Measurements from ENCODE around the gene CDH4.
A peak's percentile ranks its signal among the peaks of the same experiment; 100 is the strongest.

Gene CDH4

DNA sequence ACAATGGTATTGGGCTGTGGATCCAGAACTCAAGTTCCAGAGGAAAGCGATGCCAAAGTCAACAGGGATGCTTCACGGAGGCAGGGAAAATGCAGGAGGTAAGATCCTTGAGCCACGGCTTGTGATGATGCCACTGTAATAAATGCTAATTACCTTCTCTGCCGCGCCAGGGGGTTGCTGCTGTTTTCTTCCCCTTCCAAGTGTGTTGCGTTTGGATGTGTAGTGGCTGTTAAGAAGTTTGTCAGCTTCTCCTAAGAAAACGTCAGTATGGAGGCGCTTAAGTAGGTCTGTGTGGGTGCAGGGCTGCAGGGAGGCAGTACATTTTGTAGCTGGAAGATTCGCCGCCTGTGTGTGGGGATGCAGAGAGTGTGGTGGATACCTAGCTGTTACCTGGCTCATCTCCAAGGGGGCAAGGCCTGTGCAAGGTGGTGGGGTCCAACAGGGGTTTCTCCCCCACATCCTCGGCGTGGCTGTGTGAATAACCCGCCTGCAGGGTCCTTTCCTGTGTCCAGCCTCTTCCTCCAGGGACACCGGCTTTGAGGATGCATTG is 318.7 kb downstream of the CDH4 start (continued):
- TF ChIP-seq ZNF777 (tag by site-specific recombination; IDR thresholded peaks at IDR 0.05; ENCODE audit: borderline replicate concordance), result no peak
- TF ChIP-seq, protein P1, sequence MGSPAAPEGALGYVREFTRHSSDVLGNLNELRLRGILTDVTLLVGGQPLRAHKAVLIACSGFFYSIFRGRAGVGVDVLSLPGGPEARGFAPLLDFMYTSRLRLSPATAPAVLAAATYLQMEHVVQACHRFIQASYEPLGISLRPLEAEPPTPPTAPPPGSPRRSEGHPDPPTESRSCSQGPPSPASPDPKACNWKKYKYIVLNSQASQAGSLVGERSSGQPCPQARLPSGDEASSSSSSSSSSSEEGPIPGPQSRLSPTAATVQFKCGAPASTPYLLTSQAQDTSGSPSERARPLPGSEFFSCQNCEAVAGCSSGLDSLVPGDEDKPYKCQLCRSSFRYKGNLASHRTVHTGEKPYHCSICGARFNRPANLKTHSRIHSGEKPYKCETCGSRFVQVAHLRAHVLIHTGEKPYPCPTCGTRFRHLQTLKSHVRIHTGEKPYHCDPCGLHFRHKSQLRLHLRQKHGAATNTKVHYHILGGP (tag by site-specific recombination; IDR thresholded peaks at IDR 0.05), result no peak
- TF ChIP-seq ZNF785 (tag by site-specific recombination; IDR thresholded peaks at IDR 0.05), result no peak

DNA sequence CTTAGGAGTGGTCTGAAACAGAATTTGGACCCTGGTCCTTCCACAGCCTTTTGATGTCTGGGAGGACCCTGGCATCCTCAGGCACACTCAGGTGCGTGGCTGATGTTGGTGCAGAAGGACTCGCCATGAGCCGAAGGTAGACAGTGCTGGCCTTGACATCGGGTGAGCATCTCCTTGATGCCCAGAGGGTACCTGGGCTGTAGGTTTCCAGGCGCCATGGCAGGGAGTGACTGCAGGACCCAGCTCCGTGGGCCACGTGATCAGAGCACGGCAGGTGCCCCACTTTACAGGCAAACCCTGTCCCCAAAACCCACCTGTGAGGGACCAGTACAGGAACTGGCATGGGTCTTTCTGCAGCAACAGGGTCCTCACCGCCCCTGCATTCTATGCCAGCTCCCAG is 319.2 kb downstream of the CDH4 start:
- H3K36me3 ChIP-seq (ENCODE audit: control insufficient read depth in 2 of 2, insufficient read depth in 1 of 2, low read length in 2 of 2), result no peaks in the 10 kb centered on the region
- no peaks in the 10 kb centered on the region for H3K4me1 ChIP-seq (ENCODE audit: control insufficient read depth, insufficient read depth, low read length)
- TF ChIP-seq ZNF785 (tag by site-specific recombination; IDR thresholded peaks at IDR 0.05), result no peak
- TF ChIP-seq TCF7L2 (IDR thresholded peaks at IDR 0.05; ENCODE audit: borderline replicate concordance, low read depth, low read length), result no peak
- H3K27ac ChIP-seq (ENCODE audit: extremely low read depth, low read depth, low read length), result no peak overlapping the region
- CTCF ChIA-PET, result no interaction called here
- H3K4me3 ChIP-seq (ENCODE audit: low read depth, low read length), result no peak overlapping the region
- no peaks in the 10 kb centered on the region for H3K9me3 ChIP-seq (ENCODE audit: control insufficient read depth, insufficient read depth, low read depth, low read length)
- POLR2A ChIA-PET, result no interaction called here

DNA sequence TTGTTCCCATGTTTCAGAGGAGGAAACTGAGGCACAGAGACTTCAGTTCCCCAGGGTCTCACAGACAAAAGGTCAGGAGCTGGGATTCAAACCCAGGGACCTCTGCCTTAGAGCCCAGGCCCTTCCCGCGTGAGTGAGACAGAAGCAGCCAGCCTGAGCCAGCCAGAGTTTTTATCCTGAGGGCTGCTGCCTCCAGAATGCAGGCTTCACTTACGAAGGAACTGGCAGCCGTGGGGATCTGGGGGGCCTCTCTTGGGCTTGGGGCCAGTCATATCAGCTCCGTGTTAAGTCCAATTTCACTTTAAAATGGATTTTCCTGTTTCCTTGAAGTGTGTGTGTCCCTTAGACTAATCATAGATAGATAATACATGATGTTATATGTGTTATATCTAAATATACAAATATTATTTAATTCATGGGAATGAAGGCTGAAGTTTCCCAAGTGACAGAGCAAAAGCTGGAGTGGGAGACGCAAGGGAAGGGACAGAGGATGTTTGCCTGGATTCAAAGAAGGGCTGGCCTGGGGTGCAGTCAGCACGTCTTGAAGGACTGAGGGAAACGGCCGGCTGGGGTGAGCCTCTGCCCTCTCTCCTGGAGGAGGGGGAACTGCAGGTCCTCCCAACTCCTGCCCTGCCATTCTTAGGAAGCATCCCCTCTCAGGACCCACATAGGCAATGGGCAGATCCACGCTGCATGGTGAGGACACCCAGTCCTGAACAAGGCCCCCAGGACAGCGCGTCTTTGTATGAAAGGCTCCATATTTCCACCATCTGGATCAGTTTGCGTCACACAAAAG is 320.1 kb downstream of the CDH4 start:
- H3K4me3 ChIP-seq (ENCODE audit: low read depth, low read length), result no peak overlapping the region
- no peak overlapping the region for H3K27ac ChIP-seq (ENCODE audit: extremely low read depth, low read depth, low read length)
- H3K4me1 ChIP-seq (ENCODE audit: control insufficient read depth, insufficient read depth, low read length), result no peaks in the 10 kb centered on the region
- no peaks in the 10 kb centered on the region for H3K9me3 ChIP-seq (ENCODE audit: control insufficient read depth, insufficient read depth, low read depth, low read length)
- TF ChIP-seq SETDB1 (IDR thresholded peaks at IDR 0.05; ENCODE audit: insufficient read length, low read length) (no peak), ZFP69B (tag by site-specific recombination; IDR thresholded peaks at IDR 0.05) (no peak), ZNF112 (tag by site-specific recombination; IDR thresholded peaks at IDR 0.05) (no peak), SP7 (tag by site-specific recombination; IDR thresholded peaks at IDR 0.05) (no peak), YY2 (tag by site-specific recombination; IDR thresholded peaks at IDR 0.05) (no peak), KLF7 (tag by site-specific recombination; IDR thresholded peaks at IDR 0.05; ENCODE audit: borderline replicate concordance) (no peak), BCL11A (tag by site-specific recombination; IDR thresholded peaks at IDR 0.05; ENCODE audit: low read depth) (no peak), ZNF146 (tag by site-specific recombination; IDR thresholded peaks at IDR 0.05) (no peak), ZNF23 (tag by site-specific recombination; IDR thresholded peaks at IDR 0.05; ENCODE audit: borderline replicate concordance) (no peak)
- TF ChIP-seq, protein P2, sequence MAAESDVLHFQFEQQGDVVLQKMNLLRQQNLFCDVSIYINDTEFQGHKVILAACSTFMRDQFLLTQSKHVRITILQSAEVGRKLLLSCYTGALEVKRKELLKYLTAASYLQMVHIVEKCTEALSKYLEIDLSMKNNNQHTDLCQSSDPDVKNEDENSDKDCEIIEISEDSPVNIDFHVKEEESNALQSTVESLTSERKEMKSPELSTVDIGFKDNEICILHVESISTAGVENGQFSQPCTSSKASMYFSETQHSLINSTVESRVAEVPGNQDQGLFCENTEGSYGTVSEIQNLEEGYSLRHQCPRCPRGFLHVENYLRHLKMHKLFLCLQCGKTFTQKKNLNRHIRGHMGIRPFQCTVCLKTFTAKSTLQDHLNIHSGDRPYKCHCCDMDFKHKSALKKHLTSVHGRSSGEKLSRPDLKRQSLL (tag by site-specific recombination; IDR thresholded peaks at IDR 0.05), result no peak
- ChIA-PET CTCF (no interaction called here), POLR2A (no interaction called here)
- H3K36me3 ChIP-seq (ENCODE audit: control insufficient read depth in 2 of 2, insufficient read depth in 1 of 2, low read length in 2 of 2), result no peaks in the 10 kb centered on the region

DNA sequence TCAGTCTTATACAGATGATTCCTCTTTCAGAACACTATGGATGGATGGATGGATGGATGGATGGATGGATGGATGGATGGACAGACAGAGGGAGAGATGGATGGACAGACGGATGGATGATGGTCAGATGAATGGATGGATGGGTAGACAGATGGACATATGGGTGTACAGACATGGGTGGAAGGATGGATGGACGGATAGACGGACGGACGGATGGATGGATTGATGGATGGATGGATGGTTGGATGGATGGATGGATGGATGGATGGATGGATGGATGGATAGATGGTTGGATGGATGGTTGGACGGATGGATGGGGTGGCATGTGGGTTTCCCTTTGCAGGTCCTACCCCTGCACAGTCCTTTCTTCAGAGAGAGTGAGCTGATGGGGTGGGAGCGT is 320.7 kb downstream of the CDH4 start:
- Histone ChIP-seq H3K9me3 (ENCODE audit: control insufficient read depth, insufficient read depth, low read depth, low read length) (no peaks in the 10 kb centered on the region), H3K4me3 (ENCODE audit: low read depth, low read length) (no peak overlapping the region), H3K4me1 (ENCODE audit: control insufficient read depth, insufficient read depth, low read length) (no peaks in the 10 kb centered on the region), H3K36me3 (ENCODE audit: control insufficient read depth in 2 of 2, insufficient read depth in 1 of 2, low read length in 2 of 2) (no peaks in the 10 kb centered on the region), H3K27ac (ENCODE audit: extremely low read depth, low read depth, low read length) (no peak overlapping the region)
- POLR2A ChIA-PET, result no interaction called here
- CTCF ChIA-PET, result no interaction called here
- peak; percentile 73 for TF ChIP-seq ZBTB17 (tag by site-specific recombination; IDR thresholded peaks at IDR 0.05)
- TF ChIP-seq ZFP41 (tag by site-specific recombination; IDR thresholded peaks at IDR 0.05; ENCODE audit: borderline replicate concordance), result no peak
- peak; percentile 98 for TF ChIP-seq ZNF366 (tag by site-specific recombination; conservative IDR thresholded peaks at IDR 0.05)
- TF ChIP-seq, protein P3, sequence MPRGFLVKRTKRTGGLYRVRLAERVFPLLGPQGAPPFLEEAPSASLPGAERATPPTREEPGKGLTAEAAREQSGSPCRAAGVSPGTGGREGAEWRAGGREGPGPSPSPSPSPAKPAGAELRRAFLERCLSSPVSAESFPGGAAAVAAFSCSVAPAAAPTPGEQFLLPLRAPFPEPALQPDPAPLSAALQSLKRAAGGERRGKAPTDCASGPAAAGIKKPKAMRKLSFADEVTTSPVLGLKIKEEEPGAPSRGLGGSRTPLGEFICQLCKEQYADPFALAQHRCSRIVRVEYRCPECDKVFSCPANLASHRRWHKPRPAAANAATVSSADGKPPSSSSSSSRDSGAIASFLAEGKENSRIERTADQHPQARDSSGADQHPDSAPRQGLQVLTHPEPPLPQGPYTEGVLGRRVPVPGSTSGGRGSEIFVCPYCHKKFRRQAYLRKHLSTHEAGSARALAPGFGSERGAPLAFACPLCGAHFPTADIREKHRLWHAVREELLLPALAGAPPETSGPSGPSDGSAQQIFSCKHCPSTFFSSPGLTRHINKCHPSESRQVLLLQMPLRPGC (tag by site-specific recombination; IDR thresholded peaks at IDR 0.05), result no peak
